Colonic mucosa (tissue), 4 donors: Measurements from ENCODE around the gene HIF3A. TPM values are rescaled to one million over a fixed set of nuclear protein-coding genes. Genes with fewer than 3 reads are reported as not detected.
"Not testable (repeated sequence)": the region's sequence is repeated elsewhere in the genome, so short reads cannot be mapped to it uniquely, and the experiment has no call there.

ENCODE experiments used
- DNase-seq: peaks from one replicate; pipeline ENCODE4 v3.0.0-alpha.2; 2020
- H3K27ac ChIP-seq: fragments of 200-600 bp; one replicate; pipeline ENCODE4 v1.8.0; 2021
- H3K27me3 ChIP-seq: fragments of 200-600 bp; one replicate; pipeline ENCODE4 v1.8.0; 2021
- H3K36me3 ChIP-seq: fragments of 200-600 bp; one replicate; pipeline ENCODE4 v1.8.0; 2021
- H3K4me1 ChIP-seq: fragments of 200-600 bp; one replicate; pipeline ENCODE4 v1.8.0; 2021; ENCODE audit warnings: mild to moderate bottlenecking
- H3K4me3 ChIP-seq: fragments of 200-600 bp; one replicate; pipeline ENCODE4 v1.8.0; 2021
- H3K9ac ChIP-seq, 2 donors: one replicate each; pipeline ENCODE4 v1.7.0; 2013; ENCODE audit warnings: control low read depth in 2 of 2, low read depth in 2 of 2, low read length in 2 of 2
- H3K9me3 ChIP-seq: fragments of 200-600 bp; one replicate; pipeline ENCODE4 v1.8.0; 2021
- intact Hi-C: fragments of 100-400 bp; cut with DNase I; formaldehyde crosslinking; loops from one replicate; pipeline ENCODE4 v1.14.1; 2022
- total RNA-seq, 2 donors: library from RNA; stranded (reverse); fragmentation: NEBNext Ultra II Directional in 1 of 2; extraction: Animal tissue kit (Norgen Biotek cat#: 25700) in 1 of 2; gene quantifications; one replicate each; pipeline ENCODE4 v1.2.1, GENCODE V29; 2021
- TF ChIP-seq, protein P1 (sequence below): fragments of 200-600 bp; IDR thresholded peaks from one replicate; pipeline ENCODE4 v1.8.0; 2022; ENCODE audit warnings: antibody characterized with exemption, mild to moderate bottlenecking
- donor health status: healthy.
- donor health status: DM: no; HTN: no; CAD: no.
- donor health status: DM: no; HTN: no; CAD: no.

Gene HIF3A
- total RNA-seq, 2 donors from 2014 or later, result 5.7 to 7.1 TPM

DNA sequence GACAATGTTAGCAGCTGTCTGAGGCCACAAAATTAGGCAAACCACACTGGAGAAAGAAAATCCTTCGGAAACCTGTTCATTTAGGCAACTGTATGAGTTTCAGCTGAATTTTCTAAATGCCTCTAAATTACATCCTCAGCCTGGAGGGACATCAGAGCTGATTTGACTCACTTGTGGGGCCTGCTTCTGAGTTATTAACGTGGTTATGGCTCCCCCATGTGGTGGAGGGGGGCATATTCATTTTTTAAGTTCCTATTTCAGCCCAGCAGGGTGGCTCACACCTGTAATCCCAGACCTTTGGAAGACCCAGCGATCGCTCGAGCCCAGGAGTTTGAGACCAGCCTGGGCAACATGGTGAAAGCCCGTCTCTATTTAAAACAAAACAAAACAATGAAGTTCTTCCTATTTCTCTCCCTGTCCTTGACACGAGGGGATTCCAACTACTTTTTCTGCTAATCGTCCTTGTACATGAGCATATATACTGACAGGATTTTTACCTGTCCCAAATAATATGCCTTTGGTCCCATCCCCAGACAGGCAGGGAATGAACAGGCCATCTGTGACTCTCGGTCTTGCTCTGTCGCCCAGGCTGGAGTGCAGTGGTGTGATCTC, 31.5 kb upstream of the HIF3A start:
- Histone ChIP-seq H3K9ac (no peak overlapping the region), H3K27ac (no peak overlapping the region), H3K4me1 (no peaks in the 10 kb centered on the region), H3K27me3 (no peaks in the 10 kb centered on the region), H3K36me3 (no peaks in the 10 kb centered on the region), H3K4me3 (no peak overlapping the region), H3K9me3 (no peaks in the 10 kb centered on the region)
- TF ChIP-seq, protein P1, sequence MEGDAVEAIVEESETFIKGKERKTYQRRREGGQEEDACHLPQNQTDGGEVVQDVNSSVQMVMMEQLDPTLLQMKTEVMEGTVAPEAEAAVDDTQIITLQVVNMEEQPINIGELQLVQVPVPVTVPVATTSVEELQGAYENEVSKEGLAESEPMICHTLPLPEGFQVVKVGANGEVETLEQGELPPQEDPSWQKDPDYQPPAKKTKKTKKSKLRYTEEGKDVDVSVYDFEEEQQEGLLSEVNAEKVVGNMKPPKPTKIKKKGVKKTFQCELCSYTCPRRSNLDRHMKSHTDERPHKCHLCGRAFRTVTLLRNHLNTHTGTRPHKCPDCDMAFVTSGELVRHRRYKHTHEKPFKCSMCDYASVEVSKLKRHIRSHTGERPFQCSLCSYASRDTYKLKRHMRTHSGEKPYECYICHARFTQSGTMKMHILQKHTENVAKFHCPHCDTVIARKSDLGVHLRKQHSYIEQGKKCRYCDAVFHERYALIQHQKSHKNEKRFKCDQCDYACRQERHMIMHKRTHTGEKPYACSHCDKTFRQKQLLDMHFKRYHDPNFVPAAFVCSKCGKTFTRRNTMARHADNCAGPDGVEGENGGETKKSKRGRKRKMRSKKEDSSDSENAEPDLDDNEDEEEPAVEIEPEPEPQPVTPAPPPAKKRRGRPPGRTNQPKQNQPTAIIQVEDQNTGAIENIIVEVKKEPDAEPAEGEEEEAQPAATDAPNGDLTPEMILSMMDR, result peak; percentile 77
- peak; percentile 70 for DNase-seq
- intact Hi-C loops, result loop anchor here (2.0 to 5.0 kb wide), 2 partner anchors 183 to 237 kb away; no protein-coding TSS in a partner anchor

DNA sequence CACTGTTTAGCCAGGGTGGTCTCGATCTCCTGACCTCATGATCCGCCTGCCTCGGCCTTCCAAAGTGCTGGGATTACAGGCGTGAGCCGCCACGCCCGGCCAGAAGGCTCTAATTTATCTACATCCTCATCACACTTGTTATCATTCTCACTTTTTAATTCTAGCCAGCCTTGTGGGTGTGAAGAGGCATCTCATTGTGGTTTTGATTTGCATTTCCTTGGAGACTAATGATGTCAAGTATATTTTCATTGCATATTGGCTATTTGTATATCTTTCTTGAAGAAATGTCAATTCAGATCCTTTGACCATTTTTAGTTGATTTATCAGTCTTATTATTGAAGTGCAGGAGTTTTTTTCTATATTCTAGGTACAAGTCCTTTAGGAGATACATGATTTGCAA, 27.7 kb upstream of the HIF3A start:
- intact Hi-C loops, result loop anchor here (5.0 kb wide), 1 partner anchor 187 kb away; no protein-coding TSS in a partner anchor
- TF ChIP-seq, protein P1, result no peak
- no peak for DNase-seq
- Histone ChIP-seq H3K27ac (no peak overlapping the region), H3K36me3 (no peaks in the 10 kb centered on the region), H3K9ac (no peak overlapping the region), H3K4me3 (no peak overlapping the region), H3K4me1 (no peaks in the 10 kb centered on the region), H3K9me3 (no peaks in the 10 kb centered on the region), H3K27me3 (no peaks in the 10 kb centered on the region)

DNA sequence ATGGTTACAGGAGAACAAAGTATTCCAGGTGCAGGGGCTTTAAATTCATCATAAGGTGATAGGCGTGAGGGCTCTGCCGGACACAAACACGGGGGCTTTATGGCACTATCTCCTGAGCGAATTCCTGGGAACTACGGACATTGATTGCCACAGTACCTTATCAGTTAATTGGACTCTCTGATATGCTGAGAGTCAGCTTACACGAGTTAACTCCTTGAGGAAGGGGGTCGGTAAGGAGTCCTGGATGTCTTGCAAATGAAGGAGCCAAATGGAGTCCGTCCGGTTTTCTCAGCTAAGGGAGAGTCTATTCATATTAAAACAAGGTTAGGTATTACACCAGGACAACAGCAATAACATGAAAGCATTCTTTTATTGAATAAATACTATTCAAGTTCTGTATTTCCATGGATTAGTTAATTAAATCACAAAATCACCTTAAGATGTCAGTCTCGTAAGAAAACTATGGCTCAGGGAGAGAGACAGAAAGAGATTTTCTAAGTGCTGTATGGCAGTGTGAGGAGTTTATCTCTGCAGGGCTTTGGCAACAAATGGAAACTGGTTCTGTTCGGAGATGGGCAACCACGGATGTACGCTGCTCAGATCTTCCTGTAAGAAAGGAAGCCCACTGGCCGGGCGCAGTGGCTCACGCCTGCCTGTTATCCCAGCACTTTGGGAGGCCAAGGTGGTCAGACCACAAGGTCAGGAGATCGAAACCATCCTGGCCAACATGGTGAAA, 26.2 kb upstream of the HIF3A start:
- TF ChIP-seq, protein P1, result no peak
- no peak overlapping the region for H3K9ac ChIP-seq
- H3K27me3 ChIP-seq, result no peaks in the 10 kb centered on the region
- no peak for DNase-seq
- H3K4me3 ChIP-seq, result no peak overlapping the region
- H3K4me1 ChIP-seq, result no peaks in the 10 kb centered on the region
- H3K27ac ChIP-seq, result no peak overlapping the region
- H3K36me3 ChIP-seq, result no peaks in the 10 kb centered on the region
- intact Hi-C loops, result no loop called here
- no peaks in the 10 kb centered on the region for H3K9me3 ChIP-seq

DNA sequence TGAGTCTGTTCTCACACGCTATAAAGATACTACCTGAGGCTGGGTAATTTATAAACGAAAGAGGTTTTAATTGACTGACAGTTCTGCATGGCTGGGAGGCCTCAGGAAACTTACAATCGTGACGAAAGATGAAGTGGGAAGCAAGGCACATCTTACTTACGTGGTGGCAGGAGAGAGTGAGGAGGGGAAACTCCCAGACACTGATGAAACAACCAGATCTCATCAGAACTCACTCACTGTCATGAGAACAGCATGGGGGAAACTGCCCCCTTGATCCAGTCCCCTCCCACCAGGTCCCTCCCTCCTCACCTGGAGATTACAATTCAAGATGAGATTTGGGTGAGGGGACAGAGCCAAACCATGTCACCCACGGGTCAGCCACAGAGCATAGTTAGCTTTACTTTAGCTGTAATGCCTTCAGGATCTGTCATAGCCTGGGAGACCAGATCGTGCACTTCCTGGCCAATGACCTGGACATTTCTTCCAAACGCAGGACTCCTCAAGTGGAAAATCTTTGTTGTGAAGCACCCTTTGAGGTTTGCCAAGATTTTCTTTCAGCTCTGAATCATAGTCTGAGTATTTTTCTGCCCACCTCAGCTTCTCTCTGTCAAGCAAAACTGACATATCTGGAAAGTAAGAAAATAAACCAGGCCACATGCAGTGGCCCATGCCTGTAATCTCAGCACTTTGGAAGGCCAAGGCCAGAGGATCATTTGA, 25.2 kb upstream of the HIF3A start:
- no peaks in the 10 kb centered on the region for H3K9me3 ChIP-seq
- H3K36me3 ChIP-seq, result no peaks in the 10 kb centered on the region
- no peak overlapping the region for H3K9ac ChIP-seq
- TF ChIP-seq, protein P1, result no peak
- no peak for DNase-seq
- intact Hi-C loops, result no loop called here
- H3K4me1 ChIP-seq, result no peaks in the 10 kb centered on the region
- H3K4me3 ChIP-seq, result no peak overlapping the region
- no peaks in the 10 kb centered on the region for H3K27me3 ChIP-seq
- H3K27ac ChIP-seq, result no peak overlapping the region

DNA sequence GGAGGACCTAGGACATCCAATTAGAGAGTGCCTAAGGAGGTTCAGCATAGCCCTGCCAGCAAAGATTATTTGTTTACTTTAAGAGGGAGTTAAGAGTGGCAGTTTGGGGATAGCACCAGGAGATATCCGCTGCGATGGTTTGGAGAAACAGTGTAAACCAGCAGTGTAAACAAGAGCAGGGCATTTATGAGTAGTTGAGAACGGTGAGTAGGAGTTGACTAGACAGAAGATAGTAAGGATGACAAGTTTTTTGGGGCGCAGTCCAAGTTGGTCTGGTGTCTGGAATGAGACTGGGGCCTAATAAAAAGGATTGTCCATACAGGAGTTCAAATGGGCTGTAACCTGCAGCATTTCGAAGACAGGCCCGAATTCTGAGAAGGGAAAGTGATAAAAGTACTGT, 22.9 kb upstream of the HIF3A start:
- H3K4me3 ChIP-seq, DNase-seq, H3K36me3 ChIP-seq, H3K4me1 ChIP-seq, H3K27me3 ChIP-seq, H3K9ac ChIP-seq, H3K27ac ChIP-seq, intact Hi-C loops, H3K9me3 ChIP-seq: not testable (repeated sequence)
